NCI-H510A treated with DMSO at 0.1 percent for 48 hours (cell line): ENCODE results near the gene CPEB1.
"Not testable (repeated sequence)": the region's sequence is repeated elsewhere in the genome, so short reads cannot be mapped to it uniquely, and the experiment has no call there.

Source experiments
- DNase-seq: peaks from one replicate; lab custom pipeline; 2025; lab: John Stamatoyannopoulos, UW

CPEB1 gene

DNA sequence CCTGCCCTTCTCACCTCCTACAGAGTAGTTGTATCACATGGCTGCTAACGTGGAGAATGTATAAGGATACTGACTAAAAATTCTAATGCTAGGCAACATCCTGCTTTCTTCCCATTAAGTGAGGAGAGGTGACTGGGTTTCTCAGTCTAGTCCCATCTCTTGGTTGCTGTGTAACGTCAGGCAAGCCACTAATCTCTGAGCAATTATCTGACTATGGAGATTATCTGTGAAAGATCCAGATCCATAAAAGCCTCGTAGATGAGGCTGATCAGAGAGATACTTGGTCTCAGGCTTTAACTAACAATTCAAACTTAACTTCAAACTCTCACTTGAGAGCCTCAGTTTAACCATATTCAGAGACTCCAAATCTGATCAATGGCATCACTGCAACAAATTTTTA is 102.2 kb downstream of the CPEB1 start:
- DNase-seq = no peak

DNA sequence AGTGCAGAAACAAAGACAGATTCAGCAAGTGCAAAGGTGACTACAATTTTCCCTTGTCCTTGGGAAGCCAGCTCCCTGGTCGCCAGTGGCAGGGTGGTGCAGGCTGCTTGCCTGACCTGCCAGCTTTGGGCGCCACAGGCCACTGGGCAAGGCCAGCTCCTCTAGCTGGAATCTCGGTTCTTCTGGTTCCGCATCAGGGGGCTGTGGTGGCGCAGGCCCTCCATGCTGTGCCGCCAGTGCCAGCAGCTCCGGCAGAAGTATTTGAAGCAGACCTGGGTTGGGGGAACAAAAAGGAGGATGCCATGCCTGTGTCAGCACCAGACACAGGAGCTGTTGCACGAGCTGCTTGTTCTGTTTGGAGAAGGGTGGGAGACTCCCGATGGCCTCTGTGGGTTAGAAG is 102.7 kb downstream of the CPEB1 start:
- DNase-seq = no peak

DNA sequence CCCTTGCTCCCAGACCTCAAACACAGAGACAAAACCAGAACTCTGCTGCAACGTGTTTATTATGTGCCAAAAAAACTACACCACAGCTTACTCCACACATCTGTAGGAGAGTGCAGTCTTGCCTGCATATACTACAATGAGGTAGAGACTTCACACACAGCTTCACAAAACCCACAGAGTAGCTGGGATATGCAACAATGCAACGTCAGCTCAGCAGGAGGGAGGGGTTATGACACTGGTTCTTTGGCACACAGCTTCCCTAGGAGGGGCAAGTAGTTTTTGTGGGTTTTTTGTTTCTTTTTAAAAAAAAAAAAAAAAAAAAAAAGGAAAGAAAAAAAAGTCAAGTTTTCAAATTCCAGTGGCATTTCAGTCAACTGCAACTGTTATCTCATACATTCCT is 104.0 kb downstream of the CPEB1 start:
- DNase-seq = no peak

DNA sequence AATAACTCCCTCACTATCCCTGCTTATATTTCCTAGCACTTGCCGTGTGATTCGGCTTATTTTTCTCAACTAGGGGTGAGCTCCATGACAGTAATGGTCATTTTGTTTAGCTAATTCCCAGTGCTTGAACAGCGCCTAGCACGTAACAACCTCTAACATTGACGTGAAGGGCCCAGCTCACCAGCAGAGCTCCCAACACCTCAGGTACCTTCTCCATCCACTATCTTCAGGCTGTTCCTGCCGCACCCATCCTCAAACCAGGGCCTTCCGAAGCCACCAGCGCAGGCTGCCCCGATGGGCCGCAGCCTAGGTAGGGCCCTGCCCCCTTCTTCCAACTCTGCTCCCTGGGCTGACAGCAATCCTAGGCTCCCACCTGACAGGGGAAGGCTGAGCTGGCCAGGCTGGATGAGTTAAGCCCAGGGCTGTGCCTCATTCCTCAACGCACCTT is 106.2 kb downstream of the CPEB1 start:
- no peak for DNase-seq

DNA sequence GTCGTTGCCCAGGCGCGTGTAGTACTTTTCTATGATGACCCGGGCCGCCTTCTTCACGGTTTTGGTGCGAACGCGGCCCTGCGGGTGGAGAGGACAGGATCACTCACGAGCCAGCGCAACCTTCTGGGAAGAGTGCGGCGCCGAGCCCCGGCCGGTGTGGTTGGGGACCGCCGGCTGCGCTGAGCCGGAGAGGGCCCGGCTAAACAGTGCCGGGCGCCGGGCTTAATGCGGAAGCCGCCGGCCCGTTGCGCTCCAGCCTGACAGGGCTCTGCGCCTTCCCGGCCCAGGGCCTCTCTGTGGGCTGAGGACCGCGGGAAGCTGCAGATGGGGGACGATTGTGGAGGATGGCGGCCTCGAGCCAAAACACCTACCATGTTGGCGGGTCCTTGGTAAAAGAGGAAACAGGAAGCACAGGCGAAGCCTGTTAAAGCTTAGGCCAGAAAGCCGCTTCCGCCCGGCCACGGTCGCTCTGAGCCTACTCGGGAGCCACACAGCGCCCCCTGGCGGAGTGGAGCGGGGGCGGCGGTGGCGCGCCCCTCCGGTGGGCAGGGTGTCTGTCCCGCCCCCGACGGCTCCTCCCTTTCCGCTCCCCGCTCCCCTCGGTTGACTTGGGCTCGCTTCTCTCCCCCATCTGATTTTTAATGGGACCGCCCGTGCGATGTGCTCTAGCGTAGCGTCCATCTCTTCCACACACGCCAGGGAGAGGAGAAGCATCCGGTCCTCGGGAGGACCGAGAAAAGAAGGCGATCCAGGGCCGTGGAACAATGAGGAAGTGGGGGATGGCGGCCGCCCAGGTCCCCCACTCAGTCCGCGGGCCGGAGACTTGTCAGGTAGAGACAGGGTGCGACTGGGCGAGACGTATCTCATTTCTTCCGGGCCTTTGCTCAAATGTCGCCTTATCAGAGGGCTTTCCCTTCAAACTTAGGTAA is 106.8 kb downstream of the CPEB1 start, which contains the start of gene RPS17:
TSS of gene RPS17 (minus strand) at position 403 of the 929 bp plus-strand sequence. CDS start at position 374, 29 bp downstream.
- no peak for DNase-seq

DNA sequence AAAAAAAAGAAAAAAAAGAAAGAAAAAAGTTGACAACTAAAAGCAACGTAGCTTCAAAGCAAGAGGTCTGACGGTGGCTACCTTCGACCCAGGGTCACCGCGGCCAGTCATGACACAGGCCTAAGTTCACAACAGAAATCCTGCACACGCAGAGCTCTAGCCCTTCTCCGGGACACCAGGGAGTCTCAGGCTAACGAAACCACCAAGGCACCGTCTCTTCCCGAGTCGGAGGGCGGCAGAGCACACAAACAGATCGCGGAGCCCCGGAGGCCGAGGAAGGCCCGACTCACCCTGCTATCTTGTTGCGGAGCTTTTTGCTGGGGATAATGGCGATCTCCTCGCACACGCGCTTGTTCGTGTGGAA is 107.5 kb downstream of the CPEB1 start:
- DNase-seq = no peak

DNA sequence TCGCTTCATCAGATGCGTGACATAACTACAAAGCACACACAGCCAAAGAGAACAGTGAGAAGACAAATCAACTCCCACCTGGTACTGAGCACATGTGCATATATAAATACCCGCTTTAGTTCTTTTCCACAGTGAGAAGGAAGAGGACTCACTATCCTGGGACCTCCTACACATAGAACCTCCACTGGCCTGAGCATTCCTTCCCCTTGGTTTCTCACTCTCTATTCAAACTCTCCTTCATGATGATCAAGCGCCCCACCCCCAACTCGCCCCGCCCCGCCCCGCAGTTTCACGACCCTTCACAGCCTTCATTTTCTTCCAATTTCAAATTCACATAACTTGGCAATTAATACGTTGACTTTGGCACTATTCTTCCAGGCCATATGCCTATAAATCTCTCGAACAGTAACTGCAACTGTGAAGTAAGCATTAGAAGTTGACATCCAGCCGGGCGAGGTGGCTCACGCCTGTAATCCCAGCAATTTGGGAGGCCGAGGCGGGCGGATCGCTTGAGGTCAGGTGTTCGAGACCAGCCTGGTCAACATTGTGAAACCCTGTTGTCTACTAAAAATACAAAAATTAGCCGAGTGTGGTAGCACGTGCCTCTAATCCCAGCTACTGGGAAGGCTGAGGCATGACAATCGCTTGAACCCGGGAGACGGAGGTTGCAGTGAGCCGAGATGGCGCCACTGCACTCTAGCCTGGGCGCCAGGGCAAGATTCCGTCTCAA is 108.0 kb downstream of the CPEB1 start:
- no peak for DNase-seq

DNA sequence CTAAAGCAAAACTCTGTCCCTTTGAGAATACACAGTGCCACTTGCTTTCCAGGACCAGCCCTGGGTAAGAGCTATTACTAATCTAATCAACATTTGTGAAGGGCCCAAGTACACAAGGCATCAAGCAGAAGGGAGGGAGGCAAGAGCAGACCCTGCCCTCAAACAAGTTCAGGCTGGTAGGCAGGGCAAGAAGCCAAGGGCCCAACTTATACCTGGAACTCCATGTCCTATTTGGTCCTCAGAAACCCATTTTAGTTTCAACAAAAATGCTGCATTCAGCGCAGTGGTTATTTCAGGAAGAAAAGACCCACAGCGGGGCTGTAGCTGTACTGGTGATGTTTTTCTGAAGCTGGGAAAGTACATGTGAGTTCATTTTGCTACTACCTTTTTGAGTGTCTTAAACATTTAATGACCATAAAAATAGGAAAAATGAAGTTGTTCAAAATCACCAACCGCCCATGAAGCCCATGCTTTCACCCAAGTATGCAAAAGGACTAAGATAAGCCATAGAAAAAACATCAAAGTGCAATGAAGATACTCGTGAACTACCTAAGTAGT is 109.7 kb downstream of the CPEB1 start:
- no peak for DNase-seq

DNA sequence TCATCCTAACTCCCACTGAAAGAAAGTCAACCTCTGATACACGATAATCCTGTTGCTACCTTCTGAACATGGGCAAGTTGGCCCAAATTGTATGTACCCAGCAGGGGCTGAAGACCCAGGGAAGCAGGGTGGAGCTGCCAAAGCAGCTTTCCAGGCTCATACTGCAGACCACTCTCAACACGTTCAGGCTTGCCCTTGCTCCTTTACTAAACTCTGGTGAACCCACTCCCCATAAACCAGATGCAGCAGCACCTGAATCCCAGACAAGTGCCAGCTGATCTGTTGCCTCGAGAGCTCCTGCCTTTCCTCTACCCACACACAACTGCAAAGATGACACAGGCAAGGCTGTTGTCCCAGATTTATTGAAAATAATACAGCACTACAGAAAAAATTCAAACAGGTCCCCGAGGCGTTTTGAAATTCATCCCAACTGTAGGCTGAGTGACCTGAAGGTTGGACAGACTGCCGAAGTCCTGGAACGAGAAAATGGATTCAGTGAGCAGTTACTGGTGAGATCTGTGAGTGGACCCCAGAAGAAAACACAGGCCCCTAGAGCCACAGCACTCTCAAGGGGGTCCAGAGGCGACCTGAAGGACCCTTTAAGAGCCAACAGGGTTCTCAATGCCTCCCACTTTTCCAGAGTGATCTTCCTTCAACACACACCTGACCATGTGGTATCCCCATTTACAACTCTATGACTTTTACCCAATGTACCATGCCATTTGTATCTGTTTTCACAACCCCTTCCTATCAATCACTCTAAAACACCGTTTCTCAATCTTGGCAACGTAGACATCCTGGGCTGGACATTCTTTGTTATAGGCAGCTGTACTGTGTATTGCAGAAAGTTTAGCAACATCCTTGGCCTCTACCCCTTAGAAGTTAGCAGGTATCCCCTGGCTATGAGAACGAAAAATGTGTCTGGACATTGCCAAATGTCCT is 110.5 kb downstream of the CPEB1 start:
- no peak for DNase-seq

DNA sequence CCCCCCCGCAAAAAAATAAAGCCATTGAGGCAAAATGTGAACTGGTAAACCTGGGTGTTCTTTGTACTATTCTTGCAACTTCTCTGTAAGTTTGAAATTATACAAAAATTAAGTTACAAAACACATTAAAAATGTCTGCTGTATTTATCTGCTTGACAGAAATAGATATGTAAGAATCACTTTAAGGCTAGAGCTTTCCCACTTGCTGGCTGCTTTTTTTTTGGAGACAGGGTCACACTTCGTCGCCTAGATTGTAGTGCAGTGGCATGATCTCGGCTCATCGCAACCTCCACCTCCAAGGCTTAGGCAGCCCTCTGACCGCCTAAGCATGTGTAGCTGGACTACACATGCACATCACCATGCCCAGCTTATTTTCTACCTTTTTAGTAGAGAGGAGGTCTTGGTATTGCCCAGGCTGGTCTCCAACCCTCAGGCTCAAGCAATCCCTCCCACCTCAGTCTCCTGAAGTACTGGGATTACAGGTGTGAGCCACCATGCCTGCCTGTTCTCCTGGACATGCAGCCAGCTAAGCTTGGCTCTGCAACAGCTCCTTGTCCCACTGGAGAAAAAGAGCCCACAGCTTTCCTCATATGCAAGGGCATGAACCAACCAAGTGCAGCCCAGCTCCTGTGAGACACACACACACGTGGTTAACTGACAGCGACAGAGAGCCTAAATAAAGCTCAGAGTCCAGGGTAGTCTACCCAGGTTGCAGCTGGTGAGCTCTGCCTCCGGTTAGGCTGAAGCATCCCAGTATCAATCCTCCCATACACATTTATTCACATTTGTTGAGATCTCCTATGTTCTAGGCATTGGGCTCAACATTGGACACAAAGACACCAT is 111.4 kb downstream of the CPEB1 start:
- DNase-seq = no peak

DNA sequence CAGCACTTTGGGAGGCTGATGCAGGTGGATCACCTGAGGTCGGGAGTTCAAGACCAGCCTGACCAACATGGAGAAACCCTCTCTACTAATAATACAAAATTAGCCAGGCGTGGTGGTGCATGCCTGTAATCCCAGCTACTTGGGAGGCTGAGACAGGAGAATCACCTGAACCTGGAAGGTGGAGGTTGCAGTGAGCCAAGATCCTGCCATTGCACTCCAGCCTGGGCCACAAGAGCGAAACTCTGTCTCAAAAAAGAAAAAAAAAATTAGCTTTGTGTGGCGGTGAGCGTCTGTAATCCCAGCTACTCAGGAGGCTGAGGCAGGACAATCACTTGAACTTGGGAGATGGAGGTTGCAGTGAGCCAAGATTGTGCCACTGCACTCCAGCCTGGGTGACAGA is 112.0 kb downstream of the CPEB1 start:
- not testable (repeated sequence) for DNase-seq

DNA sequence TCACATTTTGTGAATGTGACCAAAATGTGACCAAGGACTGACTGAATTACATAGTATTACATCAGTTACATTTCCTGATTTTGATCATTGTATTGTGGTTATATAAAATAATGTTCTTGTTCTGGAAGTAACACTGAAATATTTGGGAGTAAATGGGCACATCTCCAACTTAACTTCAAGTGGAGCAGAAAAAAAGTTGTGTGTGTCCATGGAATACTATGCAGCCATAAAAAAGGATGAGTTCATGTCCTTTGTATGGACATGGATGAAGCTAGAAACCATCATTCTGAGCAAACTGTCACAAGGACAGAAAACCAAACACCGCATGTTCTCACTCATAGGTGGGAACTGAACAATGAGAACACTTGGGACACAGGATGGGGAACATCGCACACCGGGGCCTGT is 112.7 kb downstream of the CPEB1 start:
- not testable (repeated sequence) for DNase-seq

DNA sequence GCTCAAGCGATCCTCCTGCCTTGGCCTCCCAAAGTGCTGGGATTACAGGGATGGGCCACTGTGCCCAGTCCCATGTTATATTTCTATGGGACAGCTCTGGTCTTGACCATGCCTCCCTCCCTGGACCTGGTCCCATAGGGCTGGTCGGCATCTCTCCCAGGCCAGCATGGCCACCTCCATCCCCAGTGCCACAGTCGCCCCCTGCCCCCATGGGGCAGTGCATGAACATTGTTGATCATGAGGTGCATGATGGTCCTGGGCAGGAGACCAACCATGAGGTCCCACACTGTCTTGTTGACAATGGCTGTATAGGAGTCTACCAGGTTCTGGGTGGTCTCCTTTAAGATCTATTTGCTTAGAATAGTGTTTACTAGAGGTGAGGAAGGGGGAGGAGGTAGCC is 113.4 kb downstream of the CPEB1 start:
- DNase-seq = no peak

DNA sequence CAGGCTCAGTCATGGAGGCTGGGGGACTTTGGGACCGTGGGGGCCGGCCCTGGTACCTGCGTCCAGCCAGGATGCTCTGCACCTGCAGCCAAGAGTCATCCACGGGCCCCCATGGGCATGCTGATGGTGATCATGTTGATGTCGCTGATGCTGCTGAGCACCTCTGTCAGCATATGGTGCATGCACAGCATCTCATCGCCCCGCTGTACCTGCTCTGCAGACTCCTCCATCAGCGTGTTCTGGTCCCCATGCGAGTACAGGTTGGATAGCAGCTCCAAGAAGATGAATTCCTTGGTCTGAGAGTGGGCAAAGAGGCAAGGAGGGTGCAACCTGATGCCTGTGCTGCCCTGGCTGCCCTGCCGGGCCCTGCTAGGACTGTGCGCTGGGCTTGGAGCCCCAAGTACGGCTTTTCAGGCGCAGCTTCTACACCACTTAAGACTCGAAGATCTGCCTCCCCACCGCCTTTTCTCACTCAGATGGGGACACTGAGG is 114.1 kb downstream of the CPEB1 start:
- no peak for DNase-seq

DNA sequence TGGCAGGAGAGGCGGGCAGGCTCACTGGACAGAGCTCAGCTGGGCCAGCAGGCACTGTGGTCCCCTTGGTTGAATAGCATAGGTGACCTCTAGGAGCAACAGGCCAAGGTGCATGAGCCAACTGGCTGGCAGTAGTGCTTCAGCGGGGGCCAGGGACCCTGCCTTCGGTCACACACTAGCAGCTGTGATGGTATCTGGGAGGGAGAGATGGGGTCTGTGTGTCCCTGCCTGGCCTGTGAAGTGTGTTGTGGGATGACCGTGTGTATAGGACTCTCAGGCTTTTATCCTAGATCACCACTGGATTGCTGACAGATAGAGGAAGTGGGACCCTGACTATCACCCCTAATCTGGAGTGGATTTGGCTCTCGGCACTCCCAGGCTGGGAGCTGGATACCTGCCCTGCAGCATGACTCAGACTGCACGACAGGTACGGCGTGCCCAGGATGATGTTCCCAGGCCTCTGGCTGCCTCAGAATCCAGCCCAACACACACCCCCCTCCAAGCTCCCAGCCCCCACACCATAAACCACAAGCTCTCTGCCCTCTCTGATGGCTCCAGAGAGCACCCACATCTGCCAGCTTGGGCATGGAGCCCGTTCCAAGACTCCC is 114.7 kb downstream of the CPEB1 start:
- DNase-seq = no peak

DNA sequence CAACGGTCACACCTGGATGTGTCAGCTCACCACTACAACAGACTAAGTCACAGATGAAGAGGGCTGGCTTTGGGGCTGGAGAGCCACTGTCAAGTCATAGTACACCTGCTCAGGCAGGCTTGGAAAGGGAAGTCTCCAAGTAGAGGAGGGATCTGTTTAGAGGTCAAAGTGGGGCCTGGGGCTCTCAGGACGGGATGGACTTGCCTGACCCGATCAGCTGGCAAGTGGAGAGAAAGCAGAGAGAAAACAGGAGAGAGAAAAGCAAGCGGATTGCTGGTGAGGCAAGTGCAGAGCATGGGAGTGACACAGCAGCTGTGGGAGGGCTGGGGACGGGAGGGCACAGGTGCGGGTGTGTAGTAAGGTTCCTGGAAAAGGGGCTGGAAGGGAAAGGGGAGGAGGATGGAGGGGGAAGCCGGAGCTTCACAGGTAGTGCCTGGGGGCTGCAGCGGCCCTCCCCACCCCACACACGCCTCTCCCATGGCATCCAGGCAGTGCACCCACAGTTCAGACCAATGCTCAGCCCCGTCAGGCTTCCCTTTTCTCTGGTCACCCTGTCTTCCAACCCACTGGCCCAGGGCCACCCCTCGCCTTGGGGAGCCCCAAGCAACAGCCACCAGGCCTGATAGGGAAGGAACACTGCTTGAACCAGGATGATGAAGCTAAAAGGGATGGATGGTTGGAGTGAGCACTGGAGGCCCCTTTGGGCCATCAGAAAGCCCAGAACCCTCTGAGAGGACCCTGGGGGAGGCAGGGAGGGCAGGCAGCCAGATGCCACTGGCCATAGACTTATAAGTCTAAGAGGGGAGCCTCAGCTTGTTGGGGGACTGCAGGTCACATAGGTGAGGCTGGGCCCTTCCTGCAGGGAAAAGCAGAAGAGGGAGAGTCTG is 115.4 kb downstream of the CPEB1 start:
- no peak for DNase-seq

DNA sequence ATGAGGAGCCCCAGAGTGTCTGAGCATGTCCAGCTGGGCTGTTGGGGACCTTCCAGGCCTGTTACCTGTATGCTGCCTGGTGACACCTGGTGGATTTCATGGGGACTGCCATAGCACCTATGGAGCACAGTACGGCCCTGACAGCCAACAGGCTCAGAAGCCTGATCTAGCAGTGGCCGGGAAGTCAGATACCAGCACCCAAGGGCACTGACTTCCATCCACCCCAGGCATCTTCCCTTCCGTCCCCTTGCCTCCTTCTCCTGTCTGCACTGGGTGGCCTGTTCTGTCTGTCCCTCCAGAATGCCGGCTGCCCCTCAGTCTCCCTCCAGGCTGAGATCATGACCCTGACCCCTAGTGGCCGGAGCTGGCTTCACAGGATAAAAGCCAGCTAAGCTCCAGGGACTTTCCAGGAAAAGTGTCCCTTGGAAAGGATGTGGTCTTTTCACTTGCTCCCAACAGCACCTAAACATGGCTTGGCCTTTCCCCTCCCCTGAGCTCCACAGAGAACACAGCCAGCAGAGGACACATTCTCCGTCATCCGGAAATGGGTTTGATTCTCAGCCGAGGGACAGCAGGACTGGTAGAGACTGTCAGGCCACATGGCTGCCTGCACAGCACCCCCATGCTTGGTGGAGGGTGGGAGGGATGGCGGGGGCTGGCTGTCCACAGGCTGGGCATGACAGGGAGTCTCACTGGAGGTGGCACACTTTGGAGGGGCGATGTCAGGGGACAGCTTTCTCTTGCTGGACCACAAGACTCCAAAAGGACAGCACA is 116.4 kb downstream of the CPEB1 start:
- DNase-seq = no peak

DNA sequence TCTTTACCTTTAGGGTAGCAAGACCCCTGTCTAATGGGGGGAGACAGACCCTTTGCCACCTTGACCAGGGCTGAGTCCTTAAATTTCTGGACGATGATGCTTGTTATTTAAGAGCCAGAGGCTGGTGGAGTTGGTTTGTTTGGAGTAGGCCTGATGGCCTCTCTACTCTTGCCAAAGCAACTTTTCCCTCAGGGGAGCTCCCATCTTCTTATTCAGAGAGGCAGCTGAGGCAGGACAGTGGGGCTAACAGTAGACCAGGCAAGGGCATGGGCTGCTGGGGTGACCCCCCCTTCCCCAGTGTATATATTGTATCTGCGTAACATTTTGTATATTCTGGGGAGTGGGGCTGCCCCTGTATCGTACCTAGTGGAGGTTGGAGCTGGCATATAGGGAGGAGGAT is 117.2 kb downstream of the CPEB1 start:
- no peak for DNase-seq
